ENCODE data around the gene IGF1R. TPM values are rescaled to one million over a fixed set of nuclear protein-coding genes. Genes with fewer than 3 reads are reported as not detected.

The IGF1R gene
- total and polyA plus RNA-seq, 2 of the 13 experiments (the other 11 are each of a cell fraction or from before 2014, with no cell fraction given), result 15.9 to 18.4 TPM

DNA sequence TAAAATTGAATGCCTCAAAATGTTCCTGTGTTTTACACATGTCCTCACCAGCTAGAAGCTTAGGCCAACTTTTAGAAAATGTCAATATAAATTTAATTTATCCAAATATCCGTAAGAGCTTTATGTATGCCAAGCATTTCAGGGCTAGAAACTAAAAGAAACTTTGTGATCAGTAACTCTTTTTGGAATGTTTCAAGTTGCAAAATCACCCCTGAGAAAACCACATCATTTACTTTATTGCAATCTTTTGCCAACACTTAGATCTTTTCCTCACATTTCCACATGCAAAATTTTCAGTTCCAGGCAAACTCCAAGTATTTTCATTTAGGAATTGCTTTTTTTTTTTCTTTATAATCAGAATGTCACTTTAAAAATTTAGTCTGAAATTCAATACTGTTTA is 20.1 kb upstream of the IGF1R start (continued):
- no peak for TF ChIP-seq SNRNP70 (IDR thresholded peaks at IDR 0.05; ENCODE audit: low read depth, low read length)

DNA sequence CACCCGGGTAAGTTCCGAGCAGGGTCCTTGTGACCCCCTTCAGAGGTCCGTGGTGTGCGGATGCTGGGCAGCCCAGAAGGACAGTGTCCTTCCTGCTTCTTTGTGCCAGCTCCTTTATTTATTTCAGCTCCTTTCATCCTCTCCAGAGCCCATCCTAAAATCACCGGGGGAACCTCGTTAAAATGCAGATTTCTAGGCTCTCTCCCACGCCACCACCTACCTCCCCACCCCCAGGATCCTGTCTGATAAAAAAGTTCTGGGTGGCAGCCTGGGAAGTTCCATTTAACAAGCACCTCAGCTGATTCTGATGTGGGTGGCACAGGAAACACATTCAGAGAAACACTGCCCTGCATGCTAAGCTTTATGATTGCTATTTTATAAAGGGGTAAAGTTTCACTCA is 12.5 kb upstream of the IGF1R start:
- no TSS peak for BruUV-seq (replicated peaks)
- H4K20me1 ChIP-seq (ENCODE audit: insufficient read depth, low read length), result no peaks in the 10 kb centered on the region

DNA sequence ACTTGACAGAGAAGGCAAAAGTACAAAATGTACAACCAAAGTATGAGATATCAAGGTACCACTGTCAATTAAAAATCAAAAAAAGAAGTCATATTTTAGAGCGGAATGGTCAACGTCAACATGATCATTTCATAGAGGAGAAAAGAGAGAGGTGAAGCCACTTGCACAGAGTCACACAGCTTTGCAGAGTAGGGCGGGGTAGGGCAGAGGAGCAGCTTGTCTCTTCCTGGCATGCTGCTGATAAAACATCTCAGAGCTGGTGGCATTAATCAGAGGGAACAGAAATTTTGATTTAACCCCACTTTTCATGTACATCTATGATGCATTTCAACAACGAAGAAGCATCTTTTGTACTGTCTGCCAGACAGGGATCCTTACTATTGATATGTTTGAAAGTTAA is 5.2 kb upstream of the IGF1R start:
- CTCF ChIA-PET (ENCODE audit: low intra/inter-chr PET ratio, low total read pairs), result no interaction called here
- Histone ChIP-seq H3K4me1 (ENCODE audit: insufficient read depth, low read length) (peaks cover 8% of the 10 kb centered on the region; the same call in 1 of the 2 replicates), H3K9me3 (ENCODE audit: low read length) (no peaks in the 10 kb centered on the region), H4K20me1 (ENCODE audit: insufficient read depth, low read length) (no peaks in the 10 kb centered on the region), H3K27me3 (ENCODE audit: control insufficient read depth in 1 of 2, insufficient read depth in 2 of 2, low read length in 2 of 2) (peaks cover 1 to 54% of the 10 kb centered on the region in 2 experiments), H3K9ac (ENCODE audit: insufficient read depth, low read depth, low read length) (no peak overlapping the region), H3K27ac (ENCODE audit: extremely low read length, insufficient read depth, low read length) (no peak overlapping the region), H3K4me2 (ENCODE audit: low read depth, low read length) (no peak overlapping the region), H3K4me3 (replicated peaks in 1 of 3; ENCODE audit: insufficient read depth in 1 of 3, low read depth in 2 of 3, low read length in 3 of 3) (no peak overlapping the region), H2AFZ (ENCODE audit: low read length) (no peak overlapping the region), H3K36me3 (replicated peaks in 1 of 2; ENCODE audit: control insufficient read depth in 1 of 2, insufficient read depth in 2 of 2, low read length in 2 of 2) (no peaks in the 10 kb centered on the region), H3K79me2 (ENCODE audit: insufficient read depth, low read length) (no peaks in the 10 kb centered on the region)
- BruUV-seq (replicated peaks), result no TSS peak
- DNase-seq (ENCODE audit: low spot score) (no peak), ATAC-seq (no peak), FAIRE-seq (no peak)
- WGBS (ENCODE audit: low lambda C conversion rate), result 10% methylated on average over 4 of the region's 4 CpGs
- in situ Hi-C loops (cut with HindIII; ENCODE audit: extremely low pct_ligation_motif_present, low pct_unique_long_range_greater_than_20kb) (no loop called here), intact Hi-C loops (cut with micrococcal nuclease; ENCODE audit: unreplicated experiment) (no loop called here)
- POLR2A ChIA-PET, result no interaction called here
- TF ChIP-seq ZNF768 (CRISPR knock-in tag; IDR thresholded peaks at IDR 0.05) (peak; percentile 64; the same call in 1 of the 2 replicates), PHF5A (CRISPR knock-in tag; IDR thresholded peaks at IDR 0.05; ENCODE audit: low read depth, unreplicated experiment) (no peak)

More for the DNA sequence above, 12.5 kb upstream of the IGF1R start:
- H3K9me3 ChIP-seq (ENCODE audit: low read length), result no peaks in the 10 kb centered on the region
- H3K4me3 ChIP-seq (replicated peaks in 1 of 3; ENCODE audit: insufficient read depth in 1 of 3, low read depth in 2 of 3, low read length in 3 of 3), result no peak overlapping the region
- peaks cover 5 to 60% of the 10 kb centered on the region in 2 experiments for H3K27me3 ChIP-seq (ENCODE audit: control insufficient read depth in 1 of 2, insufficient read depth in 2 of 2, low read length in 2 of 2)
- no peak for FAIRE-seq
- 13% methylated on average over 6 of the region's 7 CpGs for WGBS (ENCODE audit: low lambda C conversion rate)
- intact Hi-C loops (cut with micrococcal nuclease; ENCODE audit: unreplicated experiment) (no loop called here), in situ Hi-C loops (cut with HindIII; ENCODE audit: extremely low pct_ligation_motif_present, low pct_unique_long_range_greater_than_20kb) (no loop called here)
- no peak overlapping the region for H3K27ac ChIP-seq (ENCODE audit: extremely low read length, insufficient read depth, low read length)
- no peaks in the 10 kb centered on the region for H3K79me2 ChIP-seq (ENCODE audit: insufficient read depth, low read length)
- no peak for TF ChIP-seq HES4 (CRISPR knock-in tag; IDR thresholded peaks at IDR 0.05; ENCODE audit: borderline replicate concordance)
- TF ChIP-seq SP5 (CRISPR knock-in tag; IDR thresholded peaks at IDR 0.05; ENCODE audit: borderline replicate concordance, low read depth), result no peak
- no peak for TF ChIP-seq ZNF652 (CRISPR knock-in tag; IDR thresholded peaks at IDR 0.05; ENCODE audit: borderline replicate concordance, low read depth)
- no peak overlapping the region for H3K9ac ChIP-seq (ENCODE audit: insufficient read depth, low read depth, low read length)
- H2AFZ ChIP-seq (ENCODE audit: low read length), result no peak overlapping the region
- no peak overlapping the region for H3K4me2 ChIP-seq (ENCODE audit: low read depth, low read length)
- DNase-seq (ENCODE audit: low spot score), result no peak
- ChIA-PET POLR2A (no interaction called here), CTCF (ENCODE audit: low intra/inter-chr PET ratio, low total read pairs) (no interaction called here)
- no peaks in the 10 kb centered on the region for H3K36me3 ChIP-seq (replicated peaks in 1 of 2; ENCODE audit: control insufficient read depth in 1 of 2, insufficient read depth in 2 of 2, low read length in 2 of 2)
- no peak for ATAC-seq
- no peaks in the 10 kb centered on the region for H3K4me1 ChIP-seq (ENCODE audit: insufficient read depth, low read length)
